ENCODE results near the gene GPC6.

GRCh38 chr13:93356469-93356868, 129.9 kb downstream of the GPC6 start:
- TF ChIP-seq CTCF (IDR thresholded peaks at IDR 0.05) (no peak), SMC3 (IDR thresholded peaks at IDR 0.05) (no peak), EP300 (IDR thresholded peaks at IDR 0.05) (no peak), POLR2A (IDR thresholded peaks at IDR 0.05; ENCODE audit: low read length) (no peak), REST (IDR thresholded peaks at IDR 0.05) (no peak), CBX8 (IDR thresholded peaks at IDR 0.05) (no peak), RNF2 (IDR thresholded peaks at IDR 0.05; ENCODE audit: borderline replicate concordance, low read depth) (no peak), MAZ (IDR thresholded peaks at IDR 0.05; ENCODE audit: borderline replicate concordance, low read depth, low read length) (no peak), KDM1A (IDR thresholded peaks at IDR 0.05; ENCODE audit: low read depth) (no peak), HDAC2 (IDR thresholded peaks at IDR 0.05) (no peak), PBX3 (IDR thresholded peaks at IDR 0.05) (no peak), MYC (IDR thresholded peaks at IDR 0.05; ENCODE audit: borderline replicate concordance, low read length) (no peak)

All from A549 (cell line).